Astrocyte (in vitro differentiated cells and primary cell): ENCODE results near the gene RAD51B. TPM values are rescaled to one million over a fixed set of nuclear protein-coding genes. Genes with fewer than 3 reads are reported as not detected.

Source experiments
- DNase-seq: peaks from one replicate; pipeline ENCODE4 v3.0.0-alpha.2; 2010; ENCODE audit warnings: low read depth
- FAIRE-seq: peaks from 2 replicates; lab custom pipeline; 2011; peaks lifted over from hg19 to GRCh38; lab: Jason Lieb, UNC
- H2AFZ ChIP-seq: 2 replicates; pipeline ENCODE4 v1.6.0; 2012; ENCODE audit warnings: low read depth, low read length, inconsistent platforms
- H3K27ac ChIP-seq: 2 replicates; pipeline ENCODE4 v1.5.1; 2011; ENCODE audit warnings: low read depth, low read length, inconsistent platforms
- H3K27me3 ChIP-seq: 2 replicates; pipeline ENCODE4 v1.6.0; 2011; ENCODE audit warnings: low read length, inconsistent platforms; ENCODE audit not compliant: insufficient read depth
- H3K36me3 ChIP-seq: 2 replicates; pipeline ENCODE4 v1.5.1; 2011; ENCODE audit warnings: low read length, inconsistent platforms; ENCODE audit not compliant: insufficient read depth
- H3K4me1 ChIP-seq: 2 replicates; pipeline ENCODE4 v1.5.1; 2011; ENCODE audit warnings: low read length, inconsistent platforms; ENCODE audit not compliant: insufficient read depth
- H3K4me2 ChIP-seq: 2 replicates; pipeline ENCODE4 v1.6.0; 2012; ENCODE audit warnings: low read length, inconsistent platforms
- H3K4me3 ChIP-seq: 2 replicates; pipeline ENCODE4 v1.5.1; 2011; ENCODE audit warnings: low read depth, mild to moderate bottlenecking, low read length, inconsistent platforms; ENCODE audit not compliant: insufficient read depth
- H3K79me2 ChIP-seq: 2 replicates; pipeline ENCODE4 v1.6.0; 2012; ENCODE audit warnings: mild to moderate bottlenecking, low read length, inconsistent platforms; ENCODE audit not compliant: insufficient read depth
- H3K9ac ChIP-seq: 2 replicates; pipeline ENCODE4 v1.6.0; 2012; ENCODE audit warnings: mild to moderate bottlenecking, low read length, inconsistent platforms
- H3K9me3 ChIP-seq: 2 replicates; pipeline ENCODE4 v1.5.1; 2012; ENCODE audit warnings: low read depth, mild to moderate bottlenecking, low read length, inconsistent platforms; ENCODE audit not compliant: insufficient read depth
- H4K20me1 ChIP-seq: 2 replicates; pipeline ENCODE4 v1.6.0; 2012; ENCODE audit warnings: low read length, inconsistent platforms; ENCODE audit not compliant: insufficient read depth
- H3K27ac Mint-ChIP-seq: one replicate; pipeline ENCODE4 v1.8.0; 2021; ENCODE audit warnings: mild to moderate bottlenecking, mixed read lengths; ENCODE audit not compliant: unreplicated experiment
- H3K27me3 Mint-ChIP-seq: one replicate; pipeline ENCODE4 v1.8.0; 2021; ENCODE audit warnings: low read depth, mixed read lengths; ENCODE audit not compliant: unreplicated experiment
- H3K36me3 Mint-ChIP-seq: one replicate; pipeline ENCODE4 v1.8.0; 2021; ENCODE audit warnings: low read depth, mixed read lengths; ENCODE audit not compliant: unreplicated experiment
- H3K4me1 Mint-ChIP-seq: one replicate; pipeline ENCODE4 v1.8.0; 2021; ENCODE audit warnings: low read depth, mixed read lengths; ENCODE audit not compliant: unreplicated experiment
- H3K4me3 Mint-ChIP-seq: one replicate; pipeline ENCODE4 v1.8.0; 2021; ENCODE audit warnings: mild to moderate bottlenecking, moderate library complexity, mixed read lengths; ENCODE audit not compliant: unreplicated experiment
- H3K9me3 Mint-ChIP-seq: one replicate; pipeline ENCODE4 v1.8.0; 2021; ENCODE audit warnings: mild to moderate bottlenecking, mixed read lengths; ENCODE audit not compliant: unreplicated experiment
- EZH2 ChIP-seq: IDR thresholded peaks from 2 replicates; pipeline ENCODE4 v1.6.1; 2012; ENCODE audit warnings: mild to moderate bottlenecking, low read length, inconsistent platforms; ENCODE audit not compliant: insufficient read depth
- total RNA-seq: library from RNA; stranded (reverse); gene quantifications from 2 replicates; pipeline ENCODE4 v1.2.1, GENCODE V29; 2021
- TF ChIP-seq, protein P1 (sequence below): IDR thresholded peaks from 2 replicates; pipeline ENCODE4 v1.5.1; 2011; ENCODE audit warnings: low read depth, mild to moderate bottlenecking, inconsistent platforms, low read length, moderate library complexity; ENCODE audit not compliant: insufficient read depth

The RAD51B gene
- total RNA-seq, 1 donor from 2014 or later = 10.8 TPM

DNA sequence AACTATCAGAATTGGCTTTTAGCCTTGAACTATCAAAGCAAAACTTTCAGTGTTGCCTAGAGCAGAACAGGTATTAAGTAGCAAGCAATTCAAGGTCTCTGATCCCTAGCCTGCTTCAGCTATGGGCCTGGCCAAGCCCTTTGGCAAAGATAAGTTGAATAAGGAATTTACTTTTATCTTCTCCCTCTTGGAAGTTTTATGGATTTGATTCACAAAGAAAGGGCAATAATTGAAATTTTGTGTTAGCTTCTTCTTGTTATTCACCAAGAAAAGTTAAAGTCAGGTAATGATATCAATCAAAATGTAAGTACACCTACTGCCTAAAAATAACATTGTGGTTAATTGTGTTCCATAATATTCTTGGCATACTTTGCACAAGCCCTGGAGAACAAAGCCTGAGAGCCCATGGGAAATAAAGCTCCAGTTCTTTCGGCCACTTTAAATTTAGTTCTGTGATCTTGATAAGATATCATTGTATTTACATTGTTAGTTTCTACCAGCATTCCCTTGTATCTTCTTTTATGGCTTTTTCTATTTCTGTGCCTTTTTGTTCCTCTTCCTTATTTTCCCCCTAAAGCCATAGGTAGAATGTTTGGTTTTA lies 158.0 kb downstream of the RAD51B start:
- Histone ChIP-seq H3K9me3 (no peaks in the 10 kb centered on the region), H3K27me3 (no peaks in the 10 kb centered on the region), H3K4me3 (no peak overlapping the region), H3K79me2 (no peaks in the 10 kb centered on the region), H3K27ac (no peak overlapping the region), H3K4me1 (no peaks in the 10 kb centered on the region), H2AFZ (no peak overlapping the region), H3K4me2 (no peak overlapping the region), H3K36me3 (no peaks in the 10 kb centered on the region), H4K20me1 (no peaks in the 10 kb centered on the region), H3K9ac (no peak overlapping the region)
- Mint-ChIP-seq H3K27ac (no peak overlapping the region), H3K36me3 (no peaks in the 10 kb centered on the region), H3K4me1 (peaks cover 8% of the 10 kb centered on the region), H3K4me3 (no peak overlapping the region), H3K27me3 (no peaks in the 10 kb centered on the region), H3K9me3 (no peaks in the 10 kb centered on the region)
- TF ChIP-seq, protein P1, sequence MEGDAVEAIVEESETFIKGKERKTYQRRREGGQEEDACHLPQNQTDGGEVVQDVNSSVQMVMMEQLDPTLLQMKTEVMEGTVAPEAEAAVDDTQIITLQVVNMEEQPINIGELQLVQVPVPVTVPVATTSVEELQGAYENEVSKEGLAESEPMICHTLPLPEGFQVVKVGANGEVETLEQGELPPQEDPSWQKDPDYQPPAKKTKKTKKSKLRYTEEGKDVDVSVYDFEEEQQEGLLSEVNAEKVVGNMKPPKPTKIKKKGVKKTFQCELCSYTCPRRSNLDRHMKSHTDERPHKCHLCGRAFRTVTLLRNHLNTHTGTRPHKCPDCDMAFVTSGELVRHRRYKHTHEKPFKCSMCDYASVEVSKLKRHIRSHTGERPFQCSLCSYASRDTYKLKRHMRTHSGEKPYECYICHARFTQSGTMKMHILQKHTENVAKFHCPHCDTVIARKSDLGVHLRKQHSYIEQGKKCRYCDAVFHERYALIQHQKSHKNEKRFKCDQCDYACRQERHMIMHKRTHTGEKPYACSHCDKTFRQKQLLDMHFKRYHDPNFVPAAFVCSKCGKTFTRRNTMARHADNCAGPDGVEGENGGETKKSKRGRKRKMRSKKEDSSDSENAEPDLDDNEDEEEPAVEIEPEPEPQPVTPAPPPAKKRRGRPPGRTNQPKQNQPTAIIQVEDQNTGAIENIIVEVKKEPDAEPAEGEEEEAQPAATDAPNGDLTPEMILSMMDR = no peak
- TF ChIP-seq EZH2 = no peak
- FAIRE-seq (no peak), DNase-seq (no peak)

GRCh38 chr14:67978749-67979148 lies 159.2 kb downstream of the RAD51B start:
- H3K9me3 Mint-ChIP-seq = no peaks in the 10 kb centered on the region
- H3K4me3 ChIP-seq = no peak overlapping the region
- H3K36me3 Mint-ChIP-seq = no peaks in the 10 kb centered on the region
- no peaks in the 10 kb centered on the region for H3K9me3 ChIP-seq
- DNase-seq (no peak), FAIRE-seq (no peak)
- no peaks in the 10 kb centered on the region for H3K79me2 ChIP-seq
- H2AFZ ChIP-seq = no peak overlapping the region
- H3K4me1 Mint-ChIP-seq = peaks cover 8% of the 10 kb centered on the region
- no peaks in the 10 kb centered on the region for H3K36me3 ChIP-seq
- H3K4me1 ChIP-seq = no peaks in the 10 kb centered on the region
- no peak overlapping the region for H3K27ac Mint-ChIP-seq
- no peak overlapping the region for H3K4me3 Mint-ChIP-seq
- H3K9ac ChIP-seq = no peak overlapping the region
- no peaks in the 10 kb centered on the region for H4K20me1 ChIP-seq
- no peak overlapping the region for H3K27ac ChIP-seq
- no peak overlapping the region for H3K4me2 ChIP-seq
- H3K27me3 ChIP-seq = no peaks in the 10 kb centered on the region
- TF ChIP-seq, protein P1 = no peak
- TF ChIP-seq EZH2 = no peak
- no peaks in the 10 kb centered on the region for H3K27me3 Mint-ChIP-seq
